ENCODE results near the gene CDH13.

CDH13 gene

DNA sequence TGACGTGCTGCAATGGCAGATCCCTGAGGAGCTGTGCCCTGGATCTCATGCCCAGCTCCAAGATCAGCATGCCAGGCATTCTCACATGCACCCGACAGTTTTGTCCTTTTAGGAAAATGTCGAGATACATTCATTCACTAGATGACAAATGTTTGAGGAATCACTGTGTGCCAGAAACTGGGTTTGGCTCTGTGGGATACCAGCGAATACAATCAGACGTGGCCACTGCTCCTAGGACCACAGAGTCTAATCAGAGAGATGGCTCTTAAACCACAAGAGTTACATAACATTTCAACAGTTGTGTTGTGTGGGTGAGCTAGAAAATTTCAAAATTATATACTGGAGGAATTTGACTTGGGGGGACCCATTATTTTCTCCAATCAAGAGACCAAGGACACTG, 579.7 kb downstream of the CDH13 start:
- DNase-seq = no peak

DNA sequence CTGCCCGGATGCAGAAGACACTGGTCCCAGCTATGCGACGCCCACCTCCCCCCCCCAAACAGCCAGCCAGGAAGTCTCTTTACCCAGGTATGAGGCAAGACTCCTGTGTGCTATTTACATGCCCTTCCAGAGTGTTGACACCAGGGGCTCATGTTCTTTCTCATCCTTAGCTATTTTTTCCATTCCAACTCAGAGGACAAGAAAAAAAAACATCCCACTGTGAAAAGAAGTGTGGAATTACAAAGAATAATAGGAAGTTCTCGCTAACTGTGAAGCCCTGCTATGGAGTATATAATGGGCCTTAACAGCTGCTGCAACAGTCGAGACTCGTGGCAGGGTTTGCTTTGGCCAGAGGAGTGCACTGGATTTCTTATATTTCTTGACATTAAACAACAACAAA, 584.9 kb downstream of the CDH13 start:
- no peak for DNase-seq

DNA sequence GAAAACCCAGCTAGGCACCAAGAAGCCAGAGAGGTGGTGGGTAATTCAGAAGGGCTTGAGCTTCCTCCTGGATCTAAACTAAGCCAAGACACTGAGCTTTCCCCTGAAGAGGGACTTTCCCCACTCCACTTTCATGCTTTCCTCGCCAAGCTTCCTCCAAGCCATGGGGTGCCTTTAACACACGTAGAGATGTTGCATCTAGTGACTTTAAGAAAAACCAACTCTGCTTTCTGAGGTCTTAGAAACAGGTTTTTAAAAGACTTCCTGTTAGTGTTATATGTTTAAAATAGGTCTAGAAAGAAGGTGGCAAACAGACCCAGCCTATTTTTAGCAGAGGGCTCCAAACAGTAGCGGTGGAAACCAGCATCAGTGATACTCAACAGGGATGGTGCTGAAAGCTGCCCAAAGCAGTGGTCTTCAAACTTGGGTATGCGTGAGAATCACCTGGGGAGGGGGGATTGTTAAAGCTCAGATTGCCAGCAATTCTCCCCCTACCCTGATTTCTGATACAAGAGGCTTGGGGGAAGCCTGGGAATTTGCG, 585.6 kb downstream of the CDH13 start:
- no peak for DNase-seq

DNA sequence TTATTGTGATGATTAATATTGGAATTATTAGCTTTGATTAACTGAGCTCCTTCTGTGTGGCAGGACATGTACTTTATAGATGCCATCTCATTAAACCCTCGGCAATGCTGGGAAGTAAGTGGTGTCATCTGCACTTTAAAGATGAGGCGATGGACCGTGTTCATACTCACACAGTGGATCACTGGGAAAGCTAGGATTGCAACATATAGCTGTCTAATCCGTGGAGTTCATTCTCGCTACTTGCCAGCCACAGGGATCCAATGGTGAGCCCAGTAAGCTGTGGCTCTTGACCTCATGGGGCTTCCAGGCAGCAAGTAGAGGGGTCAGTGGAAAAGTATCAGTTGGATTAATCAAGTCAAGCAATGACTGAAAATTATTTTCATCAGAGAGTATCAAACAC, 587.9 kb downstream of the CDH13 start:
- DNase-seq = no peak

DNA sequence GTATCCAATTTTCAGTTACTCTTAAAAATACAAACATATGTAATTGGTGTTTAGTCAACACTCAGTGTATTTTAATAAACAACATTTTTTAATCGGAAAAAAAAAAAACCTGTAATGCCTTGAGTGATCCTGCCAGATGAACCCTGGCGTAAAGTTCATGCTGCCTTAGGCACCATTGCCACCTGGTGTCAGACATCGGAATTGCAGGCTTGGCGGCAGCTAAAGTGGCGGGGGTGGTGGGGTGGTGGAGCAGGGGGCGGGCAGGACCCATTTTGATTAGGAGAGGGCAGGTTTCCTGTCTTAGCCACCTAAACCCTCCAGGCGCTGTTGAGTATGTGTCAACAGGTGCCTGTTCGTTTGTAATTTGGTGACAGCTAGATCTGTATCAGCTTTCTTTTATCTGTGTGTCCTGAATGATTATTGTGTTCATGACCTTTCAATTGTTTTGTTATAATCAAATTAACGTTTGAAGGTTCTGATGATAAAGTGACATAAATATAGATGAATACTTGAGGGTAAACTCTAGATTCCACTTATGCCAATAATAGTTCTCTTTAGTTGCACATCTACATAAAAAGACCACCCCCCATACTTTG, 588.7 kb downstream of the CDH13 start:
- DNase-seq = no peak

GRCh38 chr16:83219285-83219684, 592.5 kb downstream of the CDH13 start:
- DNase-seq = no peak

GRCh38 chr16:83220066-83220465, 593.3 kb downstream of the CDH13 start:
- DNase-seq = no peak

GRCh38 chr16:83224642-83225041, 597.9 kb downstream of the CDH13 start:
- DNase-seq = no peak

GRCh38 chr16:83227336-83227735, 600.6 kb downstream of the CDH13 start:
- no peak for DNase-seq

- DNase-seq = no peak
Measured at GRCh38 chr16:83231729-83232128, 605.0 kb downstream of the CDH13 start.

GRCh38 chr16:83233153-83233552, 606.4 kb downstream of the CDH13 start:
- no peak for DNase-seq

DNA sequence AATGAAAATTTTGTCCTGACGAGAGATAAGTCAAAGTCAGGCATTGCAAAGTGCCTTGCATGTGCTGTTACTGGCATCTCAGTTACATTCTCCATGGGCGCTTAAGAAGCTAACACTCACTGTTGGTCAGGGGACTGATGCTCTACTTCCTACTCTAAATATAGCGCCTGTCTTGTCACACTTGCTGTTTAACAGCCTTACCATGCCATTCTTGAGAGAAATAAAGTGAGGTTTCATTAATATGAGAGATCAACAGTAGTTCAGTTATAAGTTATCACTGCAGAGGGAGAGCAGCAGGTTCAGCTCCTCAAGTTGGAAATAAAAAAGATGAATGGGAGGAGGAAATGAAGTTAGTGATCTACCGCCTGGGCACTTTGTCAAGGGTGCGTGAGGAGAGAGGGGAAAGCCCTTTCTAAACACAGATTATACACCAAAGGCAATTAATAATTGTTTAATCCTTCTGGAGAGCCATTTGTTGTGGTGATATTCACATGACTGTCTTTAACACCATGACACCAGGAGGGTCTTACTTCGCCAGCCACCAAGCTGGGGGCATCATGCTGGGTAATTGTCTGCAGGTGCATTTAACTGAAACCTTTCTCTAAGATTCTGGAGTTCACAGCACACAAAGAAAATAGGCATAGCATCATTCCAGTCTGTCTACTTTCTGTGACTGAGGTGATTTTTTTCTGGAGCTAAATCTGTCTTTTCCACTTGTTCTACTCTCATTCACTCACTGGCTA, 612.4 kb downstream of the CDH13 start:
- DNase-seq = no peak

DNA sequence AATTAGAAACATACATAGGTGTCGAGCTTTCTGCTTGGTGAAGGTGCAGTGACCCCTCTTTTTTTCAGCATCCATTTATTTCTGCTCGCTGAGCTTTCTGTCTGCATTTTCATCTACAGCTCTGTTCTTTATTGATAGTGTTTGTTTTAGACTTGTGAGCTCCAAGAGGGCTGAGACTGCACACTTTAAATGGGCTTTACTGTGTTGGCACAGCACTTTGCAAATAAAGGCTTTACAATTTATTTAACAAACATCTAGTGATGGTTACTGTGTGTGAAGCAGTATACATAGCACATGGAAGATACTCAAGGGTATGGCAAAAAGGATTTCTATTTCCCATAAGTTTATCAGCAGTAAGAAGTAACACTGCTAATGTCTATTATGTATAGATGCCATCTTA, 617.3 kb downstream of the CDH13 start:
- DNase-seq = no peak

- DNase-seq = no peak
Measured at GRCh38 chr16:83245061-83245460, 618.3 kb downstream of the CDH13 start.

- no peak for DNase-seq
Measured at GRCh38 chr16:83247767-83248372, 621.1 kb downstream of the CDH13 start.

GRCh38 chr16:83248735-83249463, 622.1 kb downstream of the CDH13 start:
- DNase-seq = no peak

DNA sequence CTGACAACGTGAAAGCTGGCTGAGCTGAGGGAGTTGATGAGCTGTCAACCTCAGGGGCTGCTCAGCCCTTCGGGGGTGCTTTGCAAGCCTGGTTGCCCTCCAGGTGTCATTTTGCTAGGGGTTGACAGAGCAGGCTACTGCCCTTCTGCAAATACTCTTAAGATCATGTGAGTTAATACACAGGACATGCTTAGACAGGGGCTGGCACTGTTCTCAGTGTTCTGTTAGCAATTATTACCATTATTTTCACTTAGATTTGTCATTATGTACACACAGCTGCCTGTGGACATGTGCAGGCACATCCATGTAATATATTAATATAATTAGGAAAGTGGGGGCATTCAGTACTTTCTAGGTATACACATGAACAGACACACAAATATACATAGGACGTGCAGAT, 626.8 kb downstream of the CDH13 start:
- no peak for DNase-seq

DNA sequence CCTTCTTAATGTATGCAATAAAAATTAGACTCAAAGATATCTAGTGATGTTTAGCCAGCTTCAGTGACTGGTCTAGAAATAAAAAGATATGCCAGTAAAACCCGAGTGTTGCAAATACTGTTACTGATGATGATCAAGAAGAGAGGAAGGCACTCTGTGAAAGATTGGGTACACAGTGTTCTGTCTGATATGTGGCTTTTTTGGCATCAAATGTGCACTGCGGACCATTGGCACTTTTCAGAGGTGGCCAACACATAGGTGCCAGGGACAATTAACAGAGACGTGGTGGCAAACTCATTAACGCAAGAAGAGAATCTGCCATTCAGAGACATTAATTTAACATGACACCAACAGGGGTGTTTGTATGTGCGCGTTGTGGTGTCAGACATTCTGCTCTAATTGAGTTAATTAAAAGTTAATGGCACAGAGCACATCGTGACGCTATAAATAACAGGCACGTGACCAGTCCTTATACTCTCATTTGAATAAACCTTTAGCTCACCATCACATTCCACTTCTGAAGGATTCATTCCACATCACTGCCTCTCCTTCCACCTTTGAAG, 631.7 kb downstream of the CDH13 start:
- DNase-seq = no peak

DNA sequence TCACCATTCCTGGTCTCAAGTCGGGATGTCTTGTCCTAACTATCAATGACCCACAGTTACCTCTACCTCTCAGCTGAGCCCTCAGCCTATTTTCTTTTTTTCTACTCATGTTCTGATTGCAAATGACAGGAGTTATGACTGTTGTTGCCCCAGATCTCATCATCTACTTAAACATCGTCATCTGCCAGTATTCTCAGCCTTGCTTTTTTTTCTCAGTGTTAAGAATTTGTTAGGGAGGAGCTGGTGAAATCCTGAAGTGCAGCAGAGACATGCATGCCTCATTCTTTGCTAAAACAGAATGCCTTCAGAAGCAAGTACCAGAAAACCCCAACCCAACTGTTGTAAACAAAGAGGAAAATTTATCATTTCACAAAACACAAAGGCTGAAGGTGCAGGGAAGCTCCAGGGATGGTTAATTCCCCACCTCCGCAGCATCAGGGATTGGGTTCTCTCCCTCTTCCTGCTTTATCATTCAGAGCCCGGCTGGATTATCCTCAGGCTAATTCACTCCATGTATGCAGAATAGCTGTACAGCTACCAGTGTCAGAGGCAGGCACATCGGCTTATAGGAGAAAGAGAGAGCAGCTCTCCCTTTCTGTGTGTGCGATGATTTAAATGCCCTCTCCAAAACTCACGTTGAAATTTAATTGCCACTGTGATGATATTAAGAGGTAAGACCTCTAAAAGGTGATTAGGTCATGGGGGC, 640.2 kb downstream of the CDH13 start:
- no peak for DNase-seq

DNA sequence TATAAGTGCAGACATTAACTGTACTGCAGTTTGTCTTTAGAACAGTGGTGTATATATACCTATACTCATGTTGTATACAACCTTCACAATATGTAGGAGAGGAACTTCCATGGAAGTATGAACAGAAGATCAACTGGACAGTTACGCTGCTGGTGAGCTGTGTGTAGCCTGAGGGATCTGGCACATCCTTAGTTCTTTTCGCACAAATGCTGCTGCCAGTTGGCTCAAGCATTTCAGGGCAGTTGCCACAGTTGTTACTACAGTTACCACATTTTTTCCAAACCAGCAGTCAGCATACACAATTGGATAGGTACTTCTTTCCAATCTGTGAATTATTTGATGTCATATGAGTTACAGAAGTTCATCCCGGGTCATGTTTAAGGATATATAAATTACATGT, 641.4 kb downstream of the CDH13 start:
- DNase-seq = no peak

GRCh38 chr16:83269048-83269447, 642.3 kb downstream of the CDH13 start:
- no peak for DNase-seq

GRCh38 chr16:83269541-83269940, 642.8 kb downstream of the CDH13 start:
- no peak for DNase-seq

DNA sequence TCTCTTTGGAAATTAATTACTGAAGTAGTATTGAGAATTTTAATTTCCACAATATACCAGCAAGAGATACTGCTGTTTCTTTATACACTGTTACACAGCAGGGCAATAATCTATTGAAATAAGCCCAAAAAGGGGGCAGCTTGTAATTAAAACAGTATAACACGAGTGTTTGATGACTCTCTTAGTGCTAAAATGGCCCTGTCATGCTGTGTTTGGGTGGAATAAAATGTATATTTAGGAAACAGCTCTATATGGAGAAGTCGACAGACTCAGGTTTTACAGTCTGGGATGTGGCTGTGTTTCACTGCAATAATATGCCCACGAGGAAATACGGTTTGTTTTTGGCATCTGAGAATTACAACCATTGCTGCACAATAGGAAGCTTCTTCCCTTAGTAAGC, 643.3 kb downstream of the CDH13 start:
- DNase-seq = no peak

Data from cerebellar nuclear complex (tissue), 1 donor.